Activated CD4-positive, alpha-beta T cell treated with anti-CD3 and anti-CD28 coated beads, Interleukin-2, amount 50 U/mL, for 1 hour (primary cell): ENCODE results near the gene GMPPA.
A peak's percentile ranks its signal among the peaks of the same experiment; 100 is the strongest.

Experiments
- DNase-seq: peaks from one replicate; pipeline ENCODE4 v3.0.0-alpha.2; 2020

GMPPA gene

GRCh38 chr2:219522111-219523030 is 23.7 kb downstream of the GMPPA start:
- DNase-seq, result no peak

- DNase-seq, result no peak
These were observed 24.5 kb downstream of the GMPPA start for GRCh38 chr2:219523031-219523671.

GRCh38 chr2:219524817-219525216 is 26.1 kb downstream of the GMPPA start:
- no peak for DNase-seq

GRCh38 chr2:219525533-219526232 is 27.0 kb downstream of the GMPPA start:
- DNase-seq, result no peak

- no peak for DNase-seq
These were observed 27.8 kb downstream of the GMPPA start for GRCh38 chr2:219526320-219527075.

- no peak for DNase-seq
These were observed 28.3 kb downstream of the GMPPA start for GRCh38 chr2:219527076-219527394.

- no peak for DNase-seq
These were observed 28.8 kb downstream of the GMPPA start for GRCh38 chr2:219527472-219527871.

GRCh38 chr2:219530048-219530963 is 31.6 kb downstream of the GMPPA start:
- peak; percentile 86 for DNase-seq

- no peak for DNase-seq
These were observed 33.1 kb downstream of the GMPPA start for GRCh38 chr2:219531639-219532377.

GRCh38 chr2:219532378-219532649 is 33.6 kb downstream of the GMPPA start:
- DNase-seq, result no peak

- no peak for DNase-seq
These were observed 35.4 kb downstream of the GMPPA start for GRCh38 chr2:219533930-219534661.

GRCh38 chr2:219536425-219536824 is 37.7 kb downstream of the GMPPA start:
- DNase-seq, result no peak

- no peak for DNase-seq
These were observed 38.3 kb downstream of the GMPPA start for GRCh38 chr2:219536967-219537366.

- DNase-seq, result no peak
These were observed 39.2 kb downstream of the GMPPA start for GRCh38 chr2:219537657-219538488.

- DNase-seq, result no peak
These were observed 39.8 kb downstream of the GMPPA start for GRCh38 chr2:219538504-219538951.

GRCh38 chr2:219538956-219539788 is 40.5 kb downstream of the GMPPA start:
- no peak for DNase-seq

GRCh38 chr2:219539926-219540678 is 41.4 kb downstream of the GMPPA start:
- DNase-seq, result no peak
